SU-DHL-6 (cell line): ENCODE measurements around the gene TMOD1.

Source experiments
- CTCF ChIP-seq: fragments of 200-600 bp; sonication (generic); IDR thresholded peaks from one replicate; pipeline ENCODE4 v1.5.1; 2017; ENCODE audit warnings: antibody characterized with exemption, mild to moderate bottlenecking, low read length, moderate library complexity; ENCODE audit not compliant: insufficient read depth, poor library complexity, severe bottlenecking
- EZH2phosphoT487 ChIP-seq: fragments of 200-600 bp; sonication (generic), shearing (Covaris generic); conservative IDR thresholded peaks from 2 replicates; pipeline ENCODE4 v1.6.1; 2018; ENCODE audit warnings: mild to moderate bottlenecking, antibody characterized with exemption, low read length, moderate library complexity, mixed read lengths

- TF ChIP-seq CTCF (no peak), EZH2phosphoT487 (no peak)
Observed at GRCh38 chr9:97638666-97639065, 137.2 kb downstream of the TMOD1 start.
